H4 (cell line): ENCODE results near the gene STX1B. TPM values are rescaled to one million over a fixed set of nuclear protein-coding genes. Genes with fewer than 3 reads are reported as not detected.
"Not testable (repeated sequence)": the region's sequence is repeated elsewhere in the genome, so short reads cannot be mapped to it uniquely, and the experiment has no call there.

Source experiments
- DNase-seq: peaks from one replicate; pipeline ENCODE4 v3.0.0-alpha.2; 2015; ENCODE audit warnings: low spot score
- total RNA-seq: library from RNA; depleted of rRNA; stranded (reverse); fragments of >200 nt; shearing (Covaris generic); gene quantifications from 2 replicates; pipeline ENCODE4 v1.2.3, GENCODE V29; 2014; rRNA removed

The STX1B gene
- total RNA-seq, 1 experiment from 2014 or later: 0.04 TPM

- no peak for DNase-seq
Observed at GRCh38 chr16:30951750-30952149, 58.7 kb downstream of the STX1B start.

- DNase-seq: no peak
Observed at GRCh38 chr16:30951193-30951592, 59.2 kb downstream of the STX1B start.

GRCh38 chr16:30950516-30951065 lies 59.8 kb downstream of the STX1B start:
- DNase-seq: no peak

- DNase-seq: peak; percentile 70
Observed at GRCh38 chr16:30949650-30950515, 60.6 kb downstream of the STX1B start.

GRCh38 chr16:30948667-30949649 lies 61.5 kb downstream of the STX1B start, which contains the start of gene ORAI3:
TSS of gene ORAI3 (plus strand) at chr16:30949068. CDS start at chr16:30949290, 222 bp downstream.
- DNase-seq: peak; percentile 33

- peak; percentile 91 for DNase-seq
Observed at GRCh38 chr16:30947859-30948666, 62.4 kb downstream of the STX1B start.

- DNase-seq: no peak
Observed at GRCh38 chr16:30947541-30947858, 62.9 kb downstream of the STX1B start.

- no peak for DNase-seq
Observed at GRCh38 chr16:30946671-30947540, 63.5 kb downstream of the STX1B start.

DNA sequence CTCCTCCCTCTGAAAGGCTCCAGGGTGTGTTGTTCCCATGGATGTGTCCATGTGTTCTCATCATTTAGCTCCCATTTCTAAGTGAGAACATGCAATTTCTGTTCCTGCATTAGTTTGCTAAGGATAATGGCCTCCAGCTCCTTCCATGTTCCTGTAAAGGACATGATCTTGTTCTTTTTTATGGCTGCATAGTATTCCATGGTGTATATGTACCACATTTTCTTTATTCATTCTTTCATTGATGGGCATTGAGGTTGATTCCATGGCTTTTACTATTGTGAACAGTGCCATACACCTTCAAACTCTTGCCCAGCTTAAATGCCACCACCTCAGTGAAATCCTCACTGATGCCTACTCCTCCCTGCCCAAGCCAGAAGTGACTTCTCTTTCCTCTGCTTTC lies 66.1 kb downstream of the STX1B start:
- DNase-seq: no peak

GRCh38 chr16:30942426-30942806 lies 68.0 kb downstream of the STX1B start:
- DNase-seq: no peak

GRCh38 chr16:30941600-30942425 lies 68.6 kb downstream of the STX1B start:
- DNase-seq: peak; percentile 70

DNA sequence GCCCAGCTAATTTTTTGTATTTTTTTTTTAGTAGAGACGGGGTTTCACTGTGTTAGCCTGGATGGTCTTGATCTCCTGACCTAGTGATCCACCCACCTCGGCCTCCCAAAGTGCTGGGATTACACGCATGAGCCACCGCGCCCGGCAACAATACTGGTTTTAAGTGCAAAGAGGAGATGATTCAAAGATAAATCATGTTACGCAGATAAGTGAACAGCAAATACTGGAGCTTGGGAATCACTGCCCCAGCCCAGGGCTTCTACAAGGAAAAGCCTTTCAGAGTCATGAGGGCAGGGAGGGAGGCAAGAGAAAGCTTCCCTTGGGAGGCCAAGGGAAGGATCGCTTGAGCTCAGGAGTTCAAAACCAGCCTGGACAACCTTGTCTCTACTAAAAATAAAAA lies 70.9 kb downstream of the STX1B start:
- DNase-seq: not testable (repeated sequence)

Other genes with a start within 250 kb of the STX1B start
- 1.9 and 11.0 TPM in 2 replicates for gene CFAP119, start 248.6 kb downstream of the STX1B start, total RNA-seq
- 57.9 and 79.2 TPM in 2 replicates for gene RNF40, start 248.3 kb downstream of the STX1B start, total RNA-seq
- 10.7 and 13.9 TPM in 2 replicates for gene ZNF629, start 223.4 kb downstream of the STX1B start, total RNA-seq
- 22.7 and 25.9 TPM in 2 replicates for gene BCL7C, start 116.6 kb downstream of the STX1B start, total RNA-seq
- not detected in 2 replicates for gene CTF1, start 114.0 kb downstream of the STX1B start, total RNA-seq
- 5.0 and 13.8 TPM in 2 replicates for gene FBXL19, start 87.1 kb downstream of the STX1B start, total RNA-seq
- gene ORAI3, start 61.6 kb downstream of the STX1B start, total RNA-seq: 30.5 and 43.8 TPM in 2 replicates
- 1.4 and 1.7 TPM in 2 replicates for gene SETD1A, start 52.9 kb downstream of the STX1B start, total RNA-seq
- gene HSD3B7, start 25.4 kb downstream of the STX1B start, total RNA-seq: 0.68 and 1.0 TPM in 2 replicates
- gene STX4, start 22.9 kb upstream of the STX1B start, total RNA-seq: 10.5 and 15.7 TPM in 2 replicates
- gene ZNF668, start 63.6 kb upstream of the STX1B start, total RNA-seq: 5.6 and 7.0 TPM in 2 replicates
- gene ZNF646, start 63.8 kb upstream of the STX1B start, total RNA-seq: 6.4 and 6.9 TPM in 2 replicates
- gene PRSS53, start 78.3 kb upstream of the STX1B start, total RNA-seq: 0.14 and 0.31 TPM in 2 replicates
- 75.1 and 81.7 TPM in 2 replicates for gene VKORC1, start 84.2 kb upstream of the STX1B start, total RNA-seq
- 32.7 and 38.6 TPM in 2 replicates for gene BCKDK, start 97.7 kb upstream of the STX1B start, total RNA-seq
- 37.9 and 40.8 TPM in 2 replicates for gene KAT8, start 107.0 kb upstream of the STX1B start, total RNA-seq
- gene PRSS8, start 125.1 kb upstream of the STX1B start, total RNA-seq: 0.04 TPM in 1 of 2 replicates, not detected in the other
- gene PRSS36, start 139.4 kb upstream of the STX1B start, total RNA-seq: 0.12 TPM in 1 of 2 replicates, not detected in the other
- gene FUS, start 169.5 kb upstream of the STX1B start, total RNA-seq: 21.5 and 25.8 TPM in 2 replicates
- not detected in 2 replicates for gene PYCARD, start 192.1 kb upstream of the STX1B start, total RNA-seq
- gene TRIM72, start 203.5 kb upstream of the STX1B start, total RNA-seq: not detected in 2 replicates
- not detected in 2 replicates for gene PYDC1, start 206.5 kb upstream of the STX1B start, total RNA-seq
- 0.02 TPM in 2 replicates for gene ITGAM, start 249.3 kb upstream of the STX1B start, total RNA-seq